ENCODE measurements around the gene DBNL. TPM values are rescaled to one million over a fixed set of nuclear protein-coding genes. Genes with fewer than 3 reads are reported as not detected.

The DBNL gene
- total RNA-seq, 1 experiment from 2014 or later = 183 TPM

DNA sequence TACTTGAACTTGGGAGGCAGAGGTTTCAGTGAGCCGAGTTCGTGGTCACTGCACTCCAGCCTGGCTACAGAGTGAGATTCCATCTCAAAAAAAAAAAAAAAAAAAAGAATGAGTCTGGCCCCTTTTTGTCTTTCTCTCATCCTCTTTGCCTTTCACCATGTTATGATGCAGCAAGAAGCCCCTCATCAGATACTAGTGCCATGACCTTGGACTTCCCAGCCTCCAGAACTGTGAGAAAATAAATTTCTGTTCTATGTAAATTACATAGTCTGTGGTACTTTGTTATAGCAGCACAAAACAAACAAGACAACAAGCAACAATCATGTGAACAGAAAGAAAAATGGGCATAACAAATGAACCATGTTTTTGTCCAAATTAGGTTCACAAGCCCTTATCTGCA lies 2.3 kb upstream of the DBNL start:
- no peak for DNase-seq (ENCODE audit: low read depth)

DNA sequence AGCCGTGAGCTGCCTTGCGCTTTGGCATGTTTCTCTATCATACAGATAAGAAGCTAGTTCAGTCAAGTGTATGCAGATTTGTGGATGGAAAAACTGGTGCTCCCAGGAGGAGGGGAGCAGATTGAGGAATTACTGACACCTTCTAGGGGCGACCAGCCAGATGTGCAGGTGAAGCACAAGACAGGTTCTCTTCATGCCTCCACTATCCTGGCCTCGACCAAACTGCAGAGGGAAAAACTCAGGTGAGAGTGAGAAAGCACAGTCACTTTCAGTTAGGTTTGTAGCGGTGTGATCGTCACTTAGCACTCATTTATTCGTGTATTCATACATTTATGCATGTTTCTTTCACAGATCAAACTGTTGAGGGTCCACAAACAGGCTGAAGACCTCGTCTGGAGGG lies 600 bp upstream of the DBNL start:
- no peak for DNase-seq (ENCODE audit: low read depth)

DNA sequence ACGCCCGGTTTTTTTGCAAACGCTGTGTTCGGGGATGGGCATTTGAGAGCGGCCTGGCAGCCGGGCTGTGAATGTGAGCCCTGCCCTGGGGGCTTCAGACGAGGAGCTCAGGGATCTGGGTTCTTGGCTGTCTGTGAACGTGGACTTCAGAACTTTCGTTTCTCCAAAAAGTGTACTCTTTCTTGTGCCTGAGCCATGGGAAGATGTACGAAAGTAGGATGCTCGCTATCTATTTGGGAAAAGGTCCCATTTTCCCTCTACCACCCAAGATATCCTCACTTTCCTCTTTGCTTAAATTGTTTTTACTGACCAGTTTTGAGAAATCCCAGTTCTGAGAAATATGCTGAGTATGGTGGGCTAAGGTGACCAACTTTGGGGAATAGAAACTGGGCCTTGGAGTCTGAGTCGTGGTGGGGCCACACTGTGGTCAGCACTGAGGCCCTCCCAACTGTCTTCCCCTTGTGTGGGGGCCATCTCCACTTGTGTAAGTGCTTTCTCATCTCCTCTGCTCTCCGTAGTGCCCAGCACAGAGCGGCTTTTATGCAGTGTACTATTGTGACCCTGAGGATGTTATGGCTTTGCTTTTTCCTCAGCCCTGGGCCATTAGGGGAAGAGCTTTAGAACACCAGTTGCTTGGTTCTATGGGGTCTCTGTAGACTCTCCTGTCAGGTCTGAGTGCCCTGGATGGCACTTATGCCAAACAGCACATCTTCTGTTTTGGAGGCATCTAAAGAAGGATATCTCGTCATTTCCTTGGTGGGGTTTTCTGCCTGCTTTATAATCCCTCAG lies 918 bp downstream of the DBNL start:
- DNase-seq (ENCODE audit: low read depth) = peak; percentile 17

DNA sequence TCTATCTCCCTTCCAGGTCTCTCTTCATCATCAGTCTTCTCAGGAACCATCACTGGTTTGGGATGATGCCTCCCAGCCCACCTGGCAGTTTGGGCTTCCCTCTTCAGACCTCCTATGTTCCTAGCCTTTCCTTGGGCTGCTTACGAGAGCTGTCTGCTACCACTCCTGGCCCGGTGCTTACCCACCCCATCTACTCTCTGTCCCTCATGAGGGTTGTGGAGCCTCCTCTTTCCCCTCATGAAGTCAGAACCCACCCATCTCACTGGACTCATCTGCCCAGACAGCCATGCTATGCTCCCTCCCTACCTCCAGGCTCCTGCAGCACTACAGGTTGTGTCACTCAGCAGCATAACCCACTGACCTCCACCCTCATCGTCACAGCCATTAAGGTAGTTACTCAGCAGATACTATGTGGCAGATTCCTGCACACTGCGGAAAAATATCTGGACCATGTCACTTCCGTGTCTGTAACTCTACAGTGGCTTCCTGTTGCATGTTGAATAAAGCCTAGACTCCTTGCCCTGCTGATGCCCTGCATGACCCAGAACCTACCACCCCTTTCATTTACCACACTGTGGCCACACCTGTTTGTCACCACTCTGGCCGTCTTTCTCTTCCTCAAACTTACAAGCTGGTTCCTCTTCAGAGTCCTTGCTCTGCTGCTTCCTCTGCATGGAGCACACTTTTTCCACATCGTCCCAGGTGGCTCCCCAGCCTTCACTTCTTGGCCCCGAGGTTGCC lies 2.0 kb downstream of the DBNL start:
- peak; percentile 2 for DNase-seq (ENCODE audit: low read depth)

DNA sequence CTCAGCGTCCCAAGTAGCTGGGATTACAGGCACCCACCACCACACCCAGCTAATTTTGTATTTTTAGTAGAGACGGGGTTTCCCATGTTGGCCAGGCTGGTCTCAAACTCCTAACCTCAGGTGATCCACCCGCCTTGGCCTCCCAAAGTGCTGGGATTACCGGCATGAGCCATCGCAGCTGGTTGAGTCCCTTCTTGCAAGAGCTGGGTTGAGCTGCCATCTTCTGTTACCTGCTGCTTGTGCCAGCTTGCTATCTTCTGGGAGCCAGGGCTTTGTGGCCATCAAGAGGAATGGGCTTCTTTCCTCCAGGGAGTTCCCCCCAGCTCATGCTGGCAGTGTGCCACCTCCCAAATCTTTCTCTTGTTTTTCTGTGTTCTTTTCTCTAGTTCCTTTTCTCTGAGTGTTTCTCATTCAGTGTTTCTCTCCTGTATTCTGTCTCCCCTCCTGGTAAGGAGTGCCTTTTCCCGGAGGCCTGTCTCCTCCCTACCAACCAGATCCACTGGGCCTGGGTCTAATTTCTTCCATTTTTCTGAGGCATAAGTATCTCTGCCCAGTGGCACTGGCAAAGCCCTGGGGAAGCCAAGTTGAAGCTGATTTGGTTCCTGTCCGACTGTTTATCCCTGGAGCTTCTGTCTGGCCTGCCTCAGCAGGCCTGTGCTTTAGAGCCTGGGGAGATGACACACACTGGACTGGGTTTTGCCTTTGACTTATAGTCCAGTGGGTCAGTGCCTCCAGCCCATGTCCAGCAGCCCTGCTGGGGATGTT lies 3.7 kb downstream of the DBNL start:
- DNase-seq (ENCODE audit: low read depth) = peak; percentile 2

DNA sequence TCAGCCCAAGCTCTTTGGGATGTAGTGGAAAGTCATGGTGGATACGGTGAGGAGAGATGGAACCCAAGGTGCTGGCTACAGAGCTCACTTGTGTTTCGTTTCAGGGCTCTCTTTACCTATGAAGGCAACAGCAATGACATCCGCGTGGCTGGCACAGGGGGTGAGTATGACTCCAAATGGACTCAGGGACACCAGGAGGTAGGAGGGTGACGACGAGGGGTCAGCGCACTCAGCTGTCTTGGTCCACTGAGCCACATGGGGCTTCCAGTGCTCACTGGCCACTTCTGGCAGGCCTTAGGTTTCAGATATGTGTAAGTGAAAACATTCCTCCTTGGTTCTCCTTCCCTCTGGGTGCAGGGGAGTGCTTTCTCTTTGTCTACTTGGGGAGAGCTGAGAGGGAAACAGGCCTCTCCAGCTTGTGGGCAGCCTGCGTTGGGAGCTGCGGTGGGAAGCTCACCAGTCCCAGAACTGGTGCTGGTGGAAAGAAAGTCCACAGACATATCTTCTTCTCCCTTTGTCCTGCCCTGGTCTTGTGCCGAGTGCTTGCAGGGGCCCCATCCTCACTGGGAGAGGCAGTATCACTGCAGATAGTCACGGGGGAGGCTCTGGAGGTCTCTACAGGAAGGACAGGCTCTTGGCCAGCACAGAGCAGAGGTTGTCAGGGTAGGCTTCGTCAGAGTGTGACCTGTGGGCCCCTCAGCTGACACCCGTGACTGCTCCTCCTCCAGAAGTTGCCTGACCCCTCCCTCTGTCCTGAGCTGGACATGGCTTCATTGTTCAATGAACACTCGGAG lies 5.8 kb downstream of the DBNL start:
- peak; percentile 3 for DNase-seq (ENCODE audit: low read depth)

DNA sequence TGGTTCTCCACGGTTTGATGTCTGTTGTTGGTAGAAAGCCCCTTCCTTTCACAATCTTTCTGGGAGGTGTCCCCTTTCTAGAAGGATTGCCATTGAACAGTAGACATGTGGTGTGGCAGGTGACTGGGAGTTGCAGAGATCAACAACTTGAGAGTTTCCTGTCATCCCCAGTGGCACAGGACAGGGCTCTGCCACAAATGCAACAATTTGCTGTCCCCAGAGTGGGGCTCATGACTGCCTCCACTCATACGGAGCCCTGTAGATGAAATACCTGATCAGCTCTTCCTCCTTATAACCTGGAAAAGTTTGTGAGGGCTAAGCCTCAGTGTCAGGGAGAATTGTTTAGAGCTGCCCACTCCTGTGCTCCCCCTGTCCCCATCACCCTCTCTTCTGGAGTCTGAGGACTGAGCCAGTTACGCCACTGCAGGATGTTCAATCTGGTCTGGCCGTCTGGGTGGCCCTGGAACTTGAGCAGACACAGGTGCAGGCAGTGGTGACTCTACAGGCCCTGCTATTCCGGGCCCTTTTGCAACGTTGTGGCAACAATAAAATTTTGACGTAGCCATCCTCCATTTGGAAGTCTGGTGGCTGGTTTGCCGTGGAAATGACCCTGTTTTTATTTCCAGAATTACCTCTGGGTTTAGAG lies 6.5 kb downstream of the DBNL start:
- no peak for DNase-seq (ENCODE audit: low read depth)

DNA sequence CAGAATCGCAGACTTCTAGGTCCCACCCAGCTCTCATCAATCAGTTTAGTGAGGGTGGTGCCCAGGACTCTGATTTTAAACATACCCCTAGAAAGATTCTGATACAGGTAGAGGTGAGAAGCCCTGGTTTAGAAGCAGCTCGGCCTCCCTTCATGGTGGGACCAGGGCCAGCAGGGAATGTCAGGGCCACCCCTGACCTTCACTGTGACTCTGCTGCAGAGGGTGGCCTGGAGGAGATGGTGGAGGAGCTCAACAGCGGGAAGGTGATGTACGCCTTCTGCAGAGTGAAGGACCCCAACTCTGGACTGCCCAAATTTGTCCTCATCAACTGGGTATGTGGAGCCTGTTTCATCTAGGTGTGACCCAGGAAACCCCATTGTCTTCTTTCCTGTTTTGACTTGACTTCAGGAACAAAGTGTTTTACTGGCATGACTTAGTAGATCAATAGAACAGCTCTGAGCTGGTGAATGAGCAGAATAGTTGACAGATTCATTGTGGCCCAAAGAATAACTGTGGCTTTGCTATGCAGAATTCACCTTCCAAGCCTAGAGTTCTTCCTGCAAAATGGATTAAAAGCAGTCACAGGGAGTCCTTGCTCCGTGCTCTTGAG lies 7.2 kb downstream of the DBNL start:
- DNase-seq (ENCODE audit: low read depth) = peak; percentile 3

DNA sequence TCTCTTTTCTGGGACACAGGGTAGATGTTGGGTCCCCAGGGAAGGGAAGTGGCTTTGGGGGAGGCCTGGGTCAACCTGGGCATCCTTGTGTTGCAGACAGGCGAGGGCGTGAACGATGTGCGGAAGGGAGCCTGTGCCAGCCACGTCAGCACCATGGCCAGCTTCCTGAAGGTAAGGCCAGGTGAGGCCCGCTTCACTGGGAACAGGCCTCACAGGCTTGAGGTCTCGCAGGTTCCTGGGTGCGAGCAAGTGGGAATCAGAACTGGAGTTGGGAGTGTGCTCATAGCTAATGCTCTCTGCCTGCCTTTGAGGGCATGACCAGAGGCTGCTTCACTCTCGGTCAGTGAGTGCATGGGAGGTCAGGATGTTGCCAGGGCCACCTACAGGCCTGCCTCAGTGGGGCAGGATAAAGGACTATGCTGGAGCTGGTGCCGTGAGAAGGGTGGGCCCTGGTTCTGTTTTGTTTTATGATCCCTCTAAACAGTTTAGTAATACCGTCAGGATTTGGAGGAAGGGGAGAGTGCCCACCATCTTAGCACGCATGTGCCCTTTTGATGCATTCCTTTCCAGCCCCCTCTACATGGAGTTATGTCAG lies 8.4 kb downstream of the DBNL start:
- DNase-seq (ENCODE audit: low read depth) = peak; percentile 4

DNA sequence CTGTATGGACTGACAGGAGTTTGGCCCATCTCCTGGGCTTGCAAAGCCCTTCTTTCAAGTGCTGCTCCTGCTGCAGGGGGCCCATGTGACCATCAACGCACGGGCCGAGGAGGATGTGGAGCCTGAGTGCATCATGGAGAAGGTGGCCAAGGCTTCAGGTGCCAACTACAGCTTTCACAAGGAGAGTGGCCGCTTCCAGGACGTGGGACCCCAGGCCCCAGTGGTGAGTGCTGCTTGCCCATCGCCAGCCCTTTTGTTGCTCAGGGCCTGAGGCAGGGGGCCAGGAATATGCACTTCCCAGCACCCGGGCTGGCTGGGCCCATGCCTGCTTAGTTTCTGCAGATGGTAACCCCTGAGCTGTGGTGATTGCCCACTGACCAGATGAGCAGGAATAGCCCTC lies 12.2 kb downstream of the DBNL start:
- DNase-seq (ENCODE audit: low read depth) = no peak

DNA sequence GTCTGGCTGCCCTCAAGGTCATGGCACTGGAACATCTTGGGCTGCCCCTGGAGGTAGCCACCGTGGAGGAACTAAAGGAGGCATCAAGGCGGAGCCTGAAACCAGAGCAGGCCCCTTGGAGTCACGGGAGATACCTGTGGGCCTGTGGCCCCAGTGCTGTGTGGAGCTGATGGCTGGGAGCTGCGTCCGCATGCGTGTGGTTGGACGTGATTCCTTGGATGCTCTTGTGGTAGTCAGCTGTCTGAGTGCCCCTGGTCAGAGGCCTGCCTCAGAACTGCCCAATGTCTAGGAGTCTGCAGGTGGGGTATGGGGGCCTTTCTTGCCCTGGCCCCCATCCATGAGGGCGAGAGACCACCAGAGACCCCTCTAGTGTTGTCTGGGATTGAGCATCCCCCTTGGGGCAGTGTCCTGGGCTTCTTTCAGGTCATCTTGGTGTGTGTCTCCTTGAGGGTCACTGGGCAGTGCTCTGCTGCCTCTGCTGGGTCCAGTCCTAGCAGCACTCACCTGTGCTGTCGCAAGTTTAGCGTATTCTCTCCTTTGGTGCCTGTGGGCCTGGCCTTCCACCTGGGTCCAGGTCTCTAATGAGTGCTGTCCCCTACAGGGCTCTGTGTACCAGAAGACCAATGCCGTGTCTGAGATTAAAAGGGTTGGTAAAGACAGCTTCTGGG lies 12.8 kb downstream of the DBNL start:
- no peak for DNase-seq (ENCODE audit: low read depth)

DNA sequence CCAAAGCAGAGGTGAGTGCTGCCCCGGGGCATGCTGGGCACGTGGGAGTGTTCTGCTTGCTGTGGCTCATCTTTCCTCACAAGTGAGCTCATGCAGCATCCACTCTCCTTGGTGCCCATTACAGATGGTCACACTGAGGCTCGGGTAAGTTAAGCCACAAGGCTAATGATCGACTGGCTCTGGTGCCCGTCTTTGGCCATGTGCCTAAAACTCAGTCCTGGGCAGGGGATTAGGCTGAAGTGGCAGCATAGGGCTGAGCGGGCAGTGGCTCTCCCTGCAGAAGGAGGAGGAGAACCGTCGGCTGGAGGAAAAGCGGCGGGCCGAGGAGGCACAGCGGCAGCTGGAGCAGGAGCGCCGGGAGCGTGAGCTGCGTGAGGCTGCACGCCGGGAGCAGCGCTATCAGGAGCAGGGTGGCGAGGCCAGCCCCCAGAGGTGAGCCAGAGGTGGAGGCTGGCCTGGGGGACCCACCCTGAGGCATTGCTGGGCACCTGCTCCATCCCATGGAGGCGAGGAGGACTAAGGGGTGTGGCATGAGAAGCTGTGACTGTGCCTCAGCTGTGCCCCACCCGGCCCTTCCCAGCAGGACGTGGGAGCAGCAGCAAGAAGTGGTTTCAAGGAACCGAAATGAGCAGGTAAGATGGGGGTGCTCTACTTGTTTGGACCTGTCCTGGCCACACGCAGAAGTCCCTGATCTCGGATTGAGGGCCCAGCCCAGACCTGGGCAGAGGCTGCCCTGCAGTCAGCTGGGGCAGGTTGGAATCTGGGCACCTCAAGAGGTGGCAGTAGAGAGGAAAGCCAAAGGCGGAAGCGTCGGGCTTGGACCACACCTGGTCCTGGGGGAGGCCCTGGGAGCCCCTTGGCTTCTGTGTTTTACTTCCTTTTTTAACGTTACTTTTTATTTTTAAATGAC lies 13.6 kb downstream of the DBNL start:
- DNase-seq (ENCODE audit: low read depth) = no peak

DNA sequence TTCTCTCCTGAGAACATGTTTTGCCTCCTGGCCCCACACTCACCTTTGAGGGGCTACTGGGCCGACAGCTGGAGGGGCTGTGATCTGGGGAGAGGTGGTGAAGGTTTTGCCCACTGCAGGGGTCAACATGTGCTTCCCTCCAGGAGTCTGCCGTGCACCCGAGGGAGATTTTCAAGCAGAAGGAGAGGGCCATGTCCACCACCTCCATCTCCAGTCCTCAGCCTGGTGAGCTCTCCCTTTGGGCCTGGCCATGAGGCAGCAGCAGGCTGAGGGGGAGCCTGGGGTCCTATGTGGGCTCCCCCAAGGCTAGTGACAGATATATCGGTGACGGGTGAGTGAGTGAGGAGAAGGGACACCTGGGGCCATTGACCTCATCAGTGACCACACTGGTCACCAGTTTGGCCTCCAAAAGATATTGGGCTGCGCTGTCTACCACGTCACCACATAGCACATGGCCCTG lies 14.3 kb downstream of the DBNL start:
- no peak for DNase-seq (ENCODE audit: low read depth)

DNA sequence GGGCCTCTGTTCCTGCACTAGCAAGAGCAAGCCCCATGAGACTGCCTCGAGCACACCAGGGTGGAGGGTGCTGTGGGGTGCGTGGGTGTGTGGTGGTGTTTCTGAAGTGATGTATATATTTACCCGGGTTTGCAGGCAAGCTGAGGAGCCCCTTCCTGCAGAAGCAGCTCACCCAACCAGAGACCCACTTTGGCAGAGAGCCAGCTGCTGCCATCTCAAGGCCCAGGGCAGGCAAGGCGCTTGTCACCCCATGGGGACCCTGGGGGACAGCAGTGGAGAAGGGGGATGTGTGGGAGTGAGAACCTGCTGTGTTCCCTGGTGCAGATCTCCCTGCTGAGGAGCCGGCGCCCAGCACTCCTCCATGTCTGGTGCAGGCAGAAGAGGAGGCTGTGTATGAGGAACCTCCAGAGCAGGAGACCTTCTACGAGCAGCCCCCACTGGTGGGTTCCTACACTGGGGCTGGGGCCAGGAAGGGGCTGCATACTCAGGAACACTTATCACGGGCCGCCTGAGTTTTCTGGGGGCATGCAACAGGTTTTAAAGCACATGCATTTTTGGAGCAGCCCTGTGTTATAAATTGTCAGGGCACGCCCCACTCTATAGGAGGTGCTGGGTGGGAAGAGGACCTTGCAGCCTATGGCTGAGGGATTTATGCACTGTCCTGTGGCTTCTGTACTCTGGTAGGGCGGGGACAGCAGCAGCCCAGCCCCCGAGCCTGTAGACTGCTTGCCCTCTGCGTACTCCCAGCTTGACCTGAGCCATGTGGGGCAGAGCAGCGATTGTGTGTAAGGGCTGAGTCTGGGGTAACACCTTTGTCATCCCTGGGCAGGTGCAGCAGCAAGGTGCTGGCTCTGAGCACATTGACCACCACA lies 15.0 kb downstream of the DBNL start:
- no peak for DNase-seq (ENCODE audit: low read depth)

DNA sequence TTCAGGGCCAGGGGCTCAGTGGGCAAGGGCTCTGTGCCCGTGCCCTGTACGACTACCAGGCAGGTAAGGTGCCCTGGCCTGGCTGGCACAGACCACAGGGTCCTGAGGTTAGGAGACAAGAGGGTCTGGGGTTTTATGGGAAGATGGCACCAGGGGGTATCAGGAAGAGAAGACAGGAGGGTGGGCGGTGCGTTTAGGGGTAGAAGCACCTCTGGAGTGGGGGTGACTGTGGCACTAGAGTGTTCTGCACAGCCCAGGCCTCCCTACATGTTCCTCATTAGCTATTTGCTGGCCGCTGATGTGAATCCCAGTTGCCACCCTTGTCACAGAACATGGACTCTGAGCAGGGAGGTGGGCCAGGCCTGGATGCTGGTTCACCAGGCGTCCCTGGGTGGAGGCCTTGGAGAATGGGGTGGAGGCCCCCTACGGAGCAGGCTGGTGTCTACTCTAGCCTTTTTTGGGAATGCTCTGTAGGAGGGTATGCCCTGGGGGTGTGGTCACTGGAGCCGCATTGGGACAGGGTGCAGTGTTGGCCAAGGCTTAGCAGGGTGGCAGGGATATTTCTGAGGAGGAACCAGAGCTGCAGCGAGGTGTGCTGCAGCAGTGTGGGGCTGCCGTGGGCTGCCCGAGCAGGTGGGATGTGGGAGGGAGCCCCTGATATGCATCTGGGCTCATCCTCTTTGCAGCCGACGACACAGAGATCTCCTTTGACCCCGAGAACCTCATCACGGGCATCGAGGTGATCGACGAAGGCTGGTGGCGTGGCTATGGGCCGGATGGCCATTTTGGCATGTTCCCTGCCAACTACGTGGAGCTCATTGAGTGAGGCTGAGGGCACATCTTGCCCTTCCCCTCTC lies 15.8 kb downstream of the DBNL start:
- no peak for DNase-seq (ENCODE audit: low read depth)

DNA sequence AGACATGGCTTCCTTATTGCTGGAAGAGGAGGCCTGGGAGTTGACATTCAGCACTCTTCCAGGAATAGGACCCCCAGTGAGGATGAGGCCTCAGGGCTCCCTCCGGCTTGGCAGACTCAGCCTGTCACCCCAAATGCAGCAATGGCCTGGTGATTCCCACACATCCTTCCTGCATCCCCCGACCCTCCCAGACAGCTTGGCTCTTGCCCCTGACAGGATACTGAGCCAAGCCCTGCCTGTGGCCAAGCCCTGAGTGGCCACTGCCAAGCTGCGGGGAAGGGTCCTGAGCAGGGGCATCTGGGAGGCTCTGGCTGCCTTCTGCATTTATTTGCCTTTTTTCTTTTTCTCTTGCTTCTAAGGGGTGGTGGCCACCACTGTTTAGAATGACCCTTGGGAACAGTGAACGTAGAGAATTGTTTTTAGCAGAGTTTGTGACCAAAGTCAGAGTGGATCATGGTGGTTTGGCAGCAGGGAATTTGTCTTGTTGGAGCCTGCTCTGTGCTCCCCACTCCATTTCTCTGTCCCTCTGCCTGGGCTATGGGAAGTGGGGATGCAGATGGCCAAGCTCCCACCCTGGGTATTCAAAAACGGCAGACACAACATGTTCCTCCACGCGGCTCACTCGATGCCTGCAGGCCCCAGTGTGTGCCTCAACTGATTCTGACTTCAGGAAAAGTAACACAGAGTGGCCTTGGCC lies 16.6 kb downstream of the DBNL start:
- no peak for DNase-seq (ENCODE audit: low read depth)
